OCI-LY1 (cell line): ENCODE data around the gene SPSB1.

Experiments used
- H2AFZ ChIP-seq: fragments of 200-600 bp; sonication (generic), shearing (Covaris generic); 2 replicates; pipeline ENCODE4 v1.6.0; 2014; ENCODE audit warnings: antibody characterized with exemption, mild to moderate bottlenecking, low read length
- H3F3A ChIP-seq: fragments of 200-600 bp; sonication (generic), shearing (Covaris generic); 2 replicates; pipeline ENCODE4 v1.6.0; 2014; ENCODE audit warnings: mild to moderate bottlenecking, antibody characterized with exemption, low read length, moderate library complexity; ENCODE audit not compliant: insufficient read depth
- H3K27ac ChIP-seq: fragments of 200-600 bp; sonication (generic); 2 replicates; pipeline ENCODE4 v1.5.1; 2014; ENCODE audit warnings: low read length, mixed run types, mild to moderate bottlenecking, low read depth; ENCODE audit not compliant: poor library complexity, severe bottlenecking
- H3K27me3 ChIP-seq: fragments of 200-600 bp; sonication (generic); 2 replicates; pipeline ENCODE4 v1.6.0; 2014; ENCODE audit warnings: antibody characterized with exemption, mild to moderate bottlenecking, low read length, moderate library complexity; ENCODE audit not compliant: insufficient read depth
- H3K36me3 ChIP-seq: fragments of 200-600 bp; sonication (generic); 2 replicates; pipeline ENCODE4 v1.6.1; 2014; ENCODE audit warnings: mild to moderate bottlenecking, antibody characterized with exemption, low read length, moderate library complexity, mixed read lengths; ENCODE audit not compliant: insufficient read depth
- H3K4me1 ChIP-seq: fragments of 200-600 bp; sonication (generic); 2 replicates; pipeline ENCODE4 v1.5.1; 2014; ENCODE audit warnings: mild to moderate bottlenecking, low read length, moderate library complexity; ENCODE audit not compliant: insufficient read depth, severe bottlenecking
- H3K4me2 ChIP-seq: fragments of 200-600 bp; sonication (generic), shearing (Covaris generic); 2 replicates; pipeline ENCODE4 v1.6.1; 2014; ENCODE audit warnings: low read length
- H3K4me3 ChIP-seq: fragments of 200-600 bp; sonication (generic); 2 replicates; pipeline ENCODE4 v1.5.1; 2014; ENCODE audit warnings: low read length, low read depth, mild to moderate bottlenecking, mixed read lengths; ENCODE audit not compliant: poor library complexity, severe bottlenecking
- H3K79me2 ChIP-seq: fragments of 200-600 bp; shearing (Covaris generic); 2 replicates; pipeline ENCODE4 v1.6.1; 2016; ENCODE audit warnings: mixed run types, low read length, mixed read lengths; ENCODE audit not compliant: insufficient read depth
- H3K9ac ChIP-seq: fragments of 200-600 bp; sonication (generic), shearing (Covaris generic); 2 replicates; pipeline ENCODE4 v1.6.1; 2014; ENCODE audit warnings: mild to moderate bottlenecking, low read length, mixed read lengths
- H3K9me2 ChIP-seq: fragments of 200-600 bp; sonication (generic), shearing (Covaris generic); 2 replicates; pipeline ENCODE4 v1.6.1; 2014; ENCODE audit warnings: low read depth, mild to moderate bottlenecking, low read length, mixed read lengths
- H3K9me3 ChIP-seq: fragments of 200-600 bp; shearing (Covaris generic); 2 replicates; pipeline ENCODE4 v1.6.1; 2014; ENCODE audit warnings: low read length, mixed read lengths
- H4K20me1 ChIP-seq: fragments of 200-600 bp; sonication (generic), shearing (Covaris generic); 2 replicates; pipeline ENCODE4 v1.6.0; 2016; ENCODE audit warnings: mild to moderate bottlenecking, low read length; ENCODE audit not compliant: insufficient read depth
- EZH2 ChIP-seq: fragments of 200-600 bp; sonication (generic), shearing (Covaris generic); IDR thresholded peaks from 2 replicates; pipeline ENCODE4 v1.8.0; 2017; ENCODE audit warnings: borderline replicate concordance, mixed run types, mild to moderate bottlenecking, antibody characterized with exemption, low read length, moderate library complexity, mixed read lengths
- TF ChIP-seq, protein P1 (sequence below): fragments of 200-600 bp; sonication (generic), shearing (Covaris generic); IDR thresholded peaks from 2 replicates; pipeline ENCODE4 v1.5.1; 2017; ENCODE audit warnings: mild to moderate bottlenecking, antibody characterized with exemption, low read length, moderate library complexity, mixed read lengths

Gene SPSB1

GRCh38 chr1:9416506-9416905 lies 123.8 kb downstream of the SPSB1 start:
- Histone ChIP-seq H4K20me1 (no peaks in the 10 kb centered on the region), H3K9me2 (no peaks in the 10 kb centered on the region), H2AFZ (no peak overlapping the region), H3K27me3 (no peaks in the 10 kb centered on the region), H3F3A (no peaks in the 10 kb centered on the region; the same call in 1 of the 2 replicates), H3K36me3 (no peaks in the 10 kb centered on the region), H3K79me2 (no peaks in the 10 kb centered on the region), H3K27ac (peak overlapping the region; percentile 98), H3K9me3 (no peaks in the 10 kb centered on the region), H3K4me3 (peak overlapping the region; percentile 33), H3K4me2 (peak overlapping the region; percentile 50; the same call in 1 of the 2 replicates), H3K9ac (peak overlapping the region; percentile 49; the same call in 1 of the 2 replicates), H3K4me1 (peaks cover 95% of the 10 kb centered on the region)
- no peak for TF ChIP-seq EZH2
- TF ChIP-seq, protein P1, sequence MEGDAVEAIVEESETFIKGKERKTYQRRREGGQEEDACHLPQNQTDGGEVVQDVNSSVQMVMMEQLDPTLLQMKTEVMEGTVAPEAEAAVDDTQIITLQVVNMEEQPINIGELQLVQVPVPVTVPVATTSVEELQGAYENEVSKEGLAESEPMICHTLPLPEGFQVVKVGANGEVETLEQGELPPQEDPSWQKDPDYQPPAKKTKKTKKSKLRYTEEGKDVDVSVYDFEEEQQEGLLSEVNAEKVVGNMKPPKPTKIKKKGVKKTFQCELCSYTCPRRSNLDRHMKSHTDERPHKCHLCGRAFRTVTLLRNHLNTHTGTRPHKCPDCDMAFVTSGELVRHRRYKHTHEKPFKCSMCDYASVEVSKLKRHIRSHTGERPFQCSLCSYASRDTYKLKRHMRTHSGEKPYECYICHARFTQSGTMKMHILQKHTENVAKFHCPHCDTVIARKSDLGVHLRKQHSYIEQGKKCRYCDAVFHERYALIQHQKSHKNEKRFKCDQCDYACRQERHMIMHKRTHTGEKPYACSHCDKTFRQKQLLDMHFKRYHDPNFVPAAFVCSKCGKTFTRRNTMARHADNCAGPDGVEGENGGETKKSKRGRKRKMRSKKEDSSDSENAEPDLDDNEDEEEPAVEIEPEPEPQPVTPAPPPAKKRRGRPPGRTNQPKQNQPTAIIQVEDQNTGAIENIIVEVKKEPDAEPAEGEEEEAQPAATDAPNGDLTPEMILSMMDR = no peak

GRCh38 chr1:9416918-9417500 lies 124.3 kb downstream of the SPSB1 start:
- peak overlapping the region; percentile 98 for H3K27ac ChIP-seq
- H3K4me1 ChIP-seq = peaks cover 95% of the 10 kb centered on the region

DNA sequence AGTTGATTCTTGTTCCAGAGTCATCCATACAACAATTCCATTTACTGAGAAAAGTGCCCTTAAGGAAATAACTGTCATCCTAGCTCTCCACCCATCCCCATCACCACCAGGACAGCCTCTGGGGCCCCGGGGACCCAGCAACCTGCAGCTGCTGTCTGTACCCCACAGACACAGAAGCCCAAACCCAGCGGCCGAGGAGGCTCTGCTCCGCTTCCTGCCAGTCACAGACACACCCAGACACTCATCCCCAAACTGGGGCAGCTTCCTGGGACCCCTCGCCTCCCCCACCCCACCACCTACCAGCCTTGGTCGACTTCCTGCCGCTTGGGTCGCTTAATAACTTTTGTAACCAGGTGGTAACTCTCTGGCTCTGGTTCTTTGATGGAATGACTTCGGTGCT lies 125.0 kb downstream of the SPSB1 start:
- H3K27me3 ChIP-seq = no peaks in the 10 kb centered on the region
- no peaks in the 10 kb centered on the region for H4K20me1 ChIP-seq
- peak overlapping the region; percentile 50 for H3K4me2 ChIP-seq
- H3K79me2 ChIP-seq = no peaks in the 10 kb centered on the region
- H3K9ac ChIP-seq = peak overlapping the region; percentile 49; the same call in 1 of the 2 replicates
- H3K9me2 ChIP-seq = no peaks in the 10 kb centered on the region
- no peaks in the 10 kb centered on the region for H3K36me3 ChIP-seq
- H3K4me3 ChIP-seq = peak overlapping the region; percentile 33
- H3K9me3 ChIP-seq = no peaks in the 10 kb centered on the region
- H3K4me1 ChIP-seq = peaks cover 95% of the 10 kb centered on the region
- H2AFZ ChIP-seq = no peak overlapping the region
- H3F3A ChIP-seq = no peaks in the 10 kb centered on the region; the same call in 1 of the 2 replicates
- peak overlapping the region; percentile 98 for H3K27ac ChIP-seq
- TF ChIP-seq EZH2 = no peak
- TF ChIP-seq, protein P1 = no peak

More at GRCh38 chr1:9416918-9417500, 124.3 kb downstream of the SPSB1 start:
- no peaks in the 10 kb centered on the region for H4K20me1 ChIP-seq
- no peak for TF ChIP-seq EZH2
- TF ChIP-seq, protein P1 = no peak
- peak overlapping the region; percentile 33 for H3K4me3 ChIP-seq
- H2AFZ ChIP-seq = no peak overlapping the region
- peak overlapping the region; percentile 50 for H3K4me2 ChIP-seq
- H3K27me3 ChIP-seq = no peaks in the 10 kb centered on the region
- H3K36me3 ChIP-seq = no peaks in the 10 kb centered on the region
- H3K79me2 ChIP-seq = no peaks in the 10 kb centered on the region
- no peaks in the 10 kb centered on the region for H3K9me2 ChIP-seq
- H3F3A ChIP-seq = no peaks in the 10 kb centered on the region; the same call in 1 of the 2 replicates
- peak overlapping the region; percentile 49; the same call in 1 of the 2 replicates for H3K9ac ChIP-seq
- H3K9me3 ChIP-seq = no peaks in the 10 kb centered on the region
